Medulla oblongata (tissue), 1 donor: ENCODE measurements around the gene BRSK1.

ENCODE experiments used
- DNase-seq: peaks from one replicate; pipeline ENCODE4 v3.0.0-alpha.2; 2015; ENCODE audit errors: extremely low spot score

BRSK1 gene

DNA sequence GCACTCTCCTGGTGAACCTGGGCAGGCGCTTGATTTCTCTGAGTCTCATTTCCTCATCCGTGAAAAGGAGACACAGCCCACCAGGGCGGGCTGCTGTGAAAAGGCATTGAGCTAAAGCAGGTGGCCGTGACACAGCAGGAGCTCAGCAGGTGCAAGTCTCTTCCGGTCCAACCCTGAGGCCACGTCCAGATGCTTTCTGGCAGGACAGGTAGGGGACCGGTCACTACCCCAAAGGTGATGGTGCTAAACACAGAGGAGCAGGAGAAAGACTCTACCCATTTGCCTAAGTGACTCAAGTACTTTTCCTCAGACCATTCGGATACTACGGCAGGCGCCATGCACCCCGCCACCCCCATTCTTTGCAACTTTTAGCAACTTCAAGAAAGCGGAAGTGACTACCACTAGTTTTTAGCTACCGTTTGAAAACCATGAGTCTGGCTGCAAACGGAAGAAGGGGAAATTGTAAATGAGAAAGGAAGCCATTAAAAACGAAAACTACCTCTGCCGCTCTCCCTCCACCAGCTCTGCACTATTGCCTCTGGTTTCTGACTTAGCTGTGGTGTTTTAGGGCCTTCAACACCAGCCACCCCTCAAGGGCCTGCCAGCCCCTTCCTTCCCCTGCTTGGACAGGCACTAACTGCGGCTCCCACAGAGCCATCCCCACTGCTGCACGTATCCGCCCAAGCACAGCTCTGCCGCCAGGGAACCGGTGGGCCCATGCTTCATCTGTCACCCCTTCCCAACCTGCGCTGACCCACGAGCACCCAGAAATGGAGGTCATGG, 29.8 kb upstream of the BRSK1 start:
- DNase-seq = peak; percentile 37

DNA sequence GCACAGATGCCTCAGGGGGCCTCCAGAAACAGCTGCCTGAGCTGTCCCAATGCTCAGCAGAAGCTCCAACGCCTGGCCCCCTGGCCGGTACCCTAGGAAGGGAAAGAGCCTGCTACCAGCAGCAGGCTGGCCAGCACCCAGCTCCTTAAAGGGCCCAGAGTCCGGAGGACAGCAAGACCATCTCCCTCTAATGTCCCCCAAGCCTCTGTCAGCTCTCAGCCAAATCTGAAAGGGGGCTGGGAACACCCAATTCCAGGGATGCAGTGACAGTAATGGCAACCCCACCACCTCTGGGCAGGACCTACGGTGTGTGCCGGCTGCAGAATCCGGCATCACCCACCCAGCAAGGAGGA, 29.2 kb upstream of the BRSK1 start:
- peak; percentile 3 for DNase-seq

DNA sequence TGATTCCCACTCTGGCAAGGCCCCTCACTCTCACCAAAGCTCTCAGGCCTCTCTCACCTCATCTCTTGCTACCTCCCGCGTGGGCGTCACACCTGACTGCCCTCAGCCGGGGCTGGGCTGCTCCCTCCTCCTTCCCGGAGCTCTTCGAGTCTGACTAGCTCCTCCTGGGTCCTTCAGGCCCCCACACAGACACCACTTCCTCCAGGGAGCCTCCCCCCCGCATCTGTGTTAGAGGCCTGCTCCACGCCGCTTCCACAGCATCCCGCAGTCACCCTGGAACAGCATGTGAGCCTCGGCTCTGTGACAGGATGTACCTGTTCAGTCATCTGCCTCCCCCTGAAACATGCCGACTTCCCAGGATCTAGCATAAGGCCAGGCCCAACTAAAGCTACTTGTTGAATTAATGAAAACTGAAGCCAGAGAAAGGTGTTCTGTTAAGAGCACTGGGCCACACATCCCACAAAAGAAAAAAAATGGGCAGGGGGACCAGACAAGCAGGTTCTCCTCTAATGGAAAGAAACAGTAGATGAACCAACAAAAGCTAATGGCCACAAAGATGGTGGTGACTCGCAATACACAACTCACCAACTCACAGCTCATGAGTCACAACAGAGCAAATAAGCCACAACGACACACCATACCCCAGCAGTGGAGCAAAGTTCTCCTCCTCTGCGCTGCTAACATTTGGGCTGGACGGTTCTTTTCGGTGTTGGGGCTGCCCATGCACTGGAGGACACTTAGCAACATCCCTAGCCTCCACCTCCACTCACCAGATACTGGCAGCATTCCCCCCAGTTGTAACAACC, 28.0 kb upstream of the BRSK1 start:
- no peak for DNase-seq

DNA sequence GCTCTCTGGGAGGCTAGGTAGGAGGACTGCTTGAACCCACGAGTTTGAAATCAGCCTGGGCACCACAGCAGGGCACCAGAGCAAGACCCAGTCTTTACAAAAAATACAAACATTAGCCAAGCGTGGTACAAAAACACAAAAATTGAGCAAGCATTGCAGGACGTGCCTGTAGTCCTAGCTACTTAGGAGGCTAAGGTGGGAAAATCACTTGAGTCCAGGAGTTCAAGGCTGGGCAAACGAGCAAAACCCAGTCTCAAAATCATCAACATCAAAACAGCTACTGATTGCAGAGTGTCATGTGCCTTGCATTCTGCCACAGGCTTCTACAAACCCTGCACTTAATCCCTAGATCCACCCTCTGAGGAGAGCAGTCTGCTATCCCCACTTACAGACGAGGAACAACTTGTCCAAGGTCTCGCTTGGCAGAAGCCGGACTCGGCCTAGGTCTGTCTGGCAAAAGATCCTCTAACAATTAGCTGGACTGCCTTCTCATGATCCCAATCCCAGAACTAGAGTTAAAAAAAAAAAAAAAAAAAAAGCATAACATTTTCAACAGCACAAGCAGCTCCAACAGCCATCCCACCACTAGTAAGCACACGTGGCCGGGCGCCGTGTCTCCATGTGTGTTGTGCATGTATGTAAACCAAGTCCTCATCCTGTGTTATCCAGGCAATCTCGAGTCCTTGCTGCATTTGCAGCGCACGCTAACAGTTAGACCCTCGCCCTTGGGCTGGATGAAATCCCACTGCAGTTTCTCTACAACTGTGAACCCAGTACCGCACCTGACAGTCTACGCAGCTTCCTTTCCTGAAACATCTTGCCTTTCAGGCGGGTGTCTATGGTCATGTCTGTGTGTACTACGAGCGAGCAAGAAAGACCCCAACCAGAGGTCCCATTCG, 27.0 kb upstream of the BRSK1 start:
- DNase-seq = peak; percentile 2

DNA sequence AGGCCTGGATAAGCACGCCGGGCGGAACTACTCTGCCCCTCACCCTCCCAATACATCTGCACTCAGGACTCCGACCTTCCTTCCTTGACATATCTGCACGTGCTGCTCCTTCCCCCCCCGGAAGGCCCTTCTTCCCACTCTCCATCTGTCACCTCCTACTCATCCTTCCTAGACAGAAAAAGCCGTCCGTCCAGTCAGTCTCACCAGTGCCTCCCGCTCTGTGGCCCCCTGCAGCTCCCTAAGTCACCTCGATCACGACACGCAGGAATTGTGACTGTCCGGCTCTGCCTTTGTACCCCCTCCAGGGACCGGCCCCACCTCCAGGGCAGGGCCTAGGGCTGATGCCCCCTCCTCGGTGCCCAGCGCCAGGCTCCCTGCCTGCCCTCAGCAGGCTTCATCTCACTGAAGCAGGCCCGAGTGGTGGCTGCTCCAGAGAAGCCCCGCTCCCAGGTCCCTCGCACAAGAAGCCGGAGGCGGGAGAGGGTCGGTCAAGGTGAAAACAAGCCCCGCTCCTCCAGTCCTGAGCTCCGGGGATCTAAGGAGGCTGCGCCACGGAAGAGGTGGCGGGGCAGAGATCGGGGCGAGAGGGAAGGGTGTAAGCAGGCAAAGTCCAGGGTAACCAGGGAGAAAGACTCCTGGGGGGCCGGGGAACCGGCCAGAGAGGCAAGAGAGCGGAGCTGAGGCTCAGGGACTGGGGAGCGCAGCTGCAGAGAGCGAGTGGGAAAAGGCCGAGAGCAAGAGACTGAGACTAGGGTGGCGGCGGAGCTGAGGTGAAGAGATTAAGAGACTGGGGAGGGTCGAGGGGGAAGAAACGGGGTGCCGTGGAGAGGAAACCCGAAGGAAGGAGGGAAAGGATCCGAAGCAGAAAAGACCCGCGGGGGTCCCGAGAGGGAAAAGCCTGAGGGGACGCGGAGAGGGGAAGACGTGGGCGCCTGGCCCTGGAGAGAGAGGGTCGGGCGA, 26.1 kb upstream of the BRSK1 start:
- peak; percentile 2 for DNase-seq

DNA sequence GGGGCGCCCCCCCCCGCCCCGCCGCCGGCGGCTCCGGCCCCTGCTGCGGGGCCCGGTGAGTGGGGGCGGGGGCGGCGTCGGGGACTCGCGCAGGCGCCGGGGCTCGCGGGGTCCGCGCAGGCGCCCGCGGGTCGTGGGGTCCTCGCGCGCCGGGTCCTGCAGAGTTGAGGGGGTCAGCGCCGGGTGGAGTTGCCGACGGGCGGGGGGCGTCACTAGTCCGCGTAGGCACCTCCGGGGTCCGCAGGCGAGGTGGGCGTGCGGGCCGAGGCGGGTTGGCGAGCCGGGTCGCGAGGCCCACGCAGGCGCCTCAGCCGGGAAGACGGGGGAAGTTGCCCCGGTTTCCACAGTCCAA, 25.3 kb upstream of the BRSK1 start:
- no peak for DNase-seq

DNA sequence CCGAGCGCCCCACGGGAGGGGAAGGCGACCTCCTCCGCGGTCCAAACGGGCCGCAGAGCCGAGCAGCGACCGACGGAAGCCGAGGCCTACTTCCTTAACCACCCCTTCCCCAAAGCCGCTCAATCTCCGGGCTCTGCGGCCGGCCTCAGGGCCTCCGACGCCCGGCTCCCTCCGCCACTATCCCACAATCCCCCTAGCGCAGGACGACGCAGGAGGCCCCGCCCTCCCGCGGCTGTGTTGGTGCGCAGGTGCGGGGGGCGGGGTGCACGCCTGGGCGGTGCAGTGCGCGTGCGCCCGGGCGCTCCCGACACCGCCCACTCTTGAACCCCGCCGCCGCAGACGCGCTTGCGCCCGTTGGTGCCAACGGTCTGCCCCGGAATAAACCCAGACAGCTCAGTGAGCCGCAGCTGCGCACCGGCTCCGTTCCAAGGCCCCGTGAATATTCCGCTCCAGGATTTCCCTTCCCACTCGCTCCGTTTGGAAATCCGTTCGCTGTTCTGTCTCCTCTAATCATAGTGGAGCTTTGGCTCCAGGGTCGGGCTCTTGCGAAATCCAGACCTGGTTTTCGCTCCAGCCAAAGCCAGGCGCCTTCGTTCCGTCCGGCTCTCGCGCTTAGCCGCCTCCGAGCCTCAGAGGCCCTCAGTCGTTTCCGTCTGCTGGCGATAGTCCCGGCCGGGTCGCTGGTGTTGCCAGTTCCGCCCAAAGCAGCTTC, 24.8 kb upstream of the BRSK1 start, which contains the start of gene PPP6R1:
Gene PPP6R1, minus strand, starts transcription at position 190 of the 712 bp plus-strand sequence. CDS start 11,914 bp downstream, outside the sequence.
- DNase-seq = peak; percentile 99

DNA sequence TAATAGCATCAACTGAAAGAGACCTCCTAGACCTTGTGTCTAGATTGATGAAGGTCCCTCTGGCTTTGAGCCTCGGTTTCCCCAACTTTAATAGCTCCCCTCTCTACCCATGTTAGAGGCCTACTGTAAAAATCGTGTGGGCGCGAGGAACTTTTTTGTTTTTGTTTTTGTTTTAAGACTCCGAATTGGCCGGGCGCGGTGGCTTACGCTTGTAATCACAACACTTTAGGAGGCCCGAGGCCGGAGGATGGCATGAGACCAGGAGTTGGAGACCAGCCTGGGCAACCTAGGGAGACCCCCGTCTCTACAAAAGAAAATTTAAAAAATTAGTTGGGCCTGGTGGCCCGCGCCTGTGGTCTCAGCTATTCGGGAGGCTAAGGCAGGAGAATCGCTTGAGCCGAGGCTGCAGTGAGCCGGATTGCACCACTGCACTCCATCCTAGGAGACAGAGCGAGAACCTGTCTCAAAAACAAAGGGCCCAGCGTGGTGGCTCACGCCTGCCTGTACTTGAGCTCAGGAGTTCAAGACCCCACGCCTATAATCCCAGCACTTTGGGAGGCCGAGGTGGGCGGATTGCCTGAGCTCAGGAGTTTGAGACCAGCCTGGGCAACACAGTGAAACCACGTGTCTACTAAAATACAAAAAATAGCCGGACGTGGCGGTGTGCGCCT, 24.1 kb upstream of the BRSK1 start:
- DNase-seq = no peak

DNA sequence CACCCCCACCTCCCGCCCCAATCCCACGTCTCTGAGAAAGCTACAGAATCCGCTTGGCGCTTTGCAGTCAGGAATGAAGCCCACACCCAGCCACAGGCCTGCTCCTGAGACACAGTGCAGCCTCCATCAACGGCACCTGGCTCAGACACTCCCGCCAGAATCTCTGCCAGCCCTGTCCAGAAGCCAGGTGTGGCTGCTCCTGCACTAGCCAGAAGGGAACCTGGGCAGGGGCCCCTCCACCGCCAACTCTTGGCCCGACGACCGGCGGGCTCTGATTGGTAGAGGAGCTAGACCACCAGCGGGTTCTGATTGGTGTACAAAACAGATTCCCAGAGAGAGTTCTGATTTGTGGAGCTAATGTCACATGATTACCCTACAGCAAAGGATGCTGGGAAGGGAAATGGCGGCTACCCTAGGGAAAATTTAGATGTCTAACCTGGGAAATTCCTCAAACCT, 22.1 kb upstream of the BRSK1 start:
- DNase-seq = no peak

DNA sequence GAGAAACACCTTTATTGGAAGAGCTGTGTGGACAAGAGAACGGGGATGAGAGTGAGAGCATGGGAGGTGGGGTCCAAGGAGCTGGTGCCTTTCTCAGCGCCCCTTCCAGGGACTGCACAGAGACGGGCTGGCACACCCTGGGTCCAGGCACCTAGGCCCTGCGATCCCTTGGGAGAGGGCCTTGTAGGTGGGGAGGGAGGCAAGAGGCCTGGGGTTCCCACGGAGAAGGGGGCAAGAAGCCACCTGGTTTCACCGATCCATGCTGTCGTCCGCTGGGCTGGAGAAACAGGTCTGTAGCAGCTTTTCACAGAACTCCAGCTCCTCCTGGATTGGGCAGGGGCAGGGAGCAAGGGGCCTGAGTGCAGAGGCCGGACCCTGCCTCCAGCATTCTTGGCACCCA, 21.4 kb upstream of the BRSK1 start:
- DNase-seq = no peak

DNA sequence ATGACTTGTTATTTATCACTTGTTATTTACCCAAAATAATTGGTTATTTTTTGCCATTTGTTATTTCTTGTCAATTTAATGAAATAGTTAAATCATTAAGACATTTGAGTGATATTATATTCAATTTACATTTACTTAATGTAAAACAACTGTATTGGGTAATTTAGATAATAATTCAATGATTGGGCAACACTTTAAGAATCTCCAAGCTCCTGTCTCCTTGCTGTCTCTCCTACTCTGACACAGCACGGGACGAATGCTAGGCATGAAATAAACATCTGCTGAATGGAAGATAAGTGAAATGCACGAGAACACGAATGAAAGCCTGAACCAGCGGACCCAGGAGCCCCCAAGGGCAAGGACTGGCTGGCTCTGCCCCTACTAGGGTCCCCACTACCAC, 19.3 kb upstream of the BRSK1 start:
- DNase-seq = no peak

DNA sequence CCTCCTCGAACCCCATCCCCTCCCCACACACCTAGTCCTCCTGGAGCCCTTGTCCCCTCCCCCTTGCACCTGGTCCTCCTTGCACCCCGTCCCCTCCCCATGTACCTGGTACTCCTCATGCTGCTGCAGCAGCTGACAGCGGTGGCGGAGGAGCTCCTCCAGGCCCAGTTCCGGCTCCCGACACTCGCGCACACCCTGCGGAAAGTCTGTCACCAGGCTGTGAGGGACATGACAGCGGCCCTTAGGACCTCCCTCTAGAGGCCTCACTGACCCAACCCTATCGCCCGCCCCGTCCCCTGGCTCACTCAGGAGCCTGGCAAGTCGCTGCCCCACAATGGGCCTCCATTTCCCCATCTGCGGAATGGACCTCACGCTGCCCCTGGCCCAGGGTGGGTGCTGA, 18.6 kb upstream of the BRSK1 start:
- DNase-seq = no peak

DNA sequence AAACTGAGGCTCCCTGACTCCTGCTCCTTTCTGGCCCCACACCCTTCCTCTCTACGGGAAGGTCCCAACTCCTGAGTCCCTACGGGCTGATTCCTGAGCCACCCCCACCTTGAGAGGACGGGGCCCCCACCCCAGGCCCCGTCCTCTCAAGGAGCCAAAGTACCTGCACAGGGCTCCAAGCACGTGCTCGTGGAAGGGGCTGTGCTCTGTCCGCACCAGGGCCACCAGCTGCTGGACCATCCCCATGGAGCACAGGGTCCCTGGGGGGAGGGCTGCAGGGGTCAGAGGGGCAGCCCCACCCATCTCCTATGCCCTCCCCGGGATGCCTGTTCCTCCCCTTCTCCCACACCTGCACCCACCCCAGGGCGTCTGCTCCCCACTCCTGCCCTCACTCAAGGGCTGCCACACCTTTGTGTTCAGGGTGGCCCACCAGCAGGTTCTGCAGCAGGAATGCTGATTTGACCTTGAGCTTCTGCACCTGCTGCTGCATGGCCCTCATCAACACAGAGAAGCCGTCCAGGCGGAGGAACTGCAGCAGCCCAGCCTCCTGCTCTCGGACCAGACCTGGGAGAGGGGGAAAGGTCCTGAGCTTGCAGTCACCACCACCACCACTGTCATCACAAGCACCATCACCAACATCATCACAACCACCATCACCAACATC, 17.9 kb upstream of the BRSK1 start:
- DNase-seq = no peak

DNA sequence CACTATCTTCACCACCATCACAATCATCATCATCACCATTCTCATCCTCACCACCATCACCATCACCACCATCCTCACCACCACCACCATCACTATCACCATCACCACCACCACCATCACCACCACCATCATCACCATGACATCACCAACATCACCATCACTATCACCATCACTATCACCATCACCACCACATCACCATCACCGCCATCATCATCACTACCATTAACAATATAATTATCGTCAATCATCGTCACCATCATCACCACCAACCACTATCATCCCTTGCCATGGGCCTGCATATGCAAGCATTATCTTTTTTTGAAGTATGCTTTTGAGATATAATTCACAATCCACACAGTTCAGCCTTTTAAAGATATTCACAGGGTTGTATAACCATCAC, 17.4 kb upstream of the BRSK1 start:
- no peak for DNase-seq

DNA sequence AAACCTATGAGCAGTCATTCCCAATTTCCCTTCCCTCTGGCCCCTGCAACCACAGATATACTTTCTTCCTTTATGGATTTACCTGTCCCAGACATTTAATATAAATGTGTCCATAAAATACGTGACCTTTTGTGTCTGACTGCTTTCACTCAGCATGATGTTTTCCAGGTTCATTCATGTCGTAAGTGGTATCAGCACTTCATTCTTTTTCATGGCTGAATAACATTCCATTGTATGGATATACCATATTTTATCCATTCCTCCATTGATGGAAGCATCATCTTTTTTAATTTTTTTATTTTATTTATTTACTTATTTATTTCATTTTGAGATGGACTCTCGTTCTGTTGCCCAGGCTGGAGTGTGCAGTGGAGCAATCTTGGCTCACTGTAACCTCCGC, 17.0 kb upstream of the BRSK1 start:
- no peak for DNase-seq

DNA sequence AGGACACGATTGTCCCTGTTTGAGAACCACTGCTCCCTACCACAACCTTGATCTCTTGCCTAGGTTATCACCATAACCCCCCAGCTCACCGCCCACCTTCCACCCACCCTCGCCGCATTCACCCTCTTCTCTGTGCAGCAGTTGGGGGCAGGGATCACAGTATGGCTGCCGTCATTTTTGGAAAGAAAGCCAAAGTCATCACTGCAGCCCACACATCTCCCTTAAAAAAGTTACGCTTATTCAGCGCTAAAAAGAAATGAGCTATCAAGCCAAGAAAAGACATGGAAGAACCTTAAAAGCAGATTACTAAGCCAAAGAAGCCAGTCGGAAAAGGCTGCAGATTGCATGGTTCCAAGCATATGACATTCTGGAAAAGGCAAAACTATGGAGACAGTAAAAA, 14.5 kb upstream of the BRSK1 start:
- DNase-seq = no peak

DNA sequence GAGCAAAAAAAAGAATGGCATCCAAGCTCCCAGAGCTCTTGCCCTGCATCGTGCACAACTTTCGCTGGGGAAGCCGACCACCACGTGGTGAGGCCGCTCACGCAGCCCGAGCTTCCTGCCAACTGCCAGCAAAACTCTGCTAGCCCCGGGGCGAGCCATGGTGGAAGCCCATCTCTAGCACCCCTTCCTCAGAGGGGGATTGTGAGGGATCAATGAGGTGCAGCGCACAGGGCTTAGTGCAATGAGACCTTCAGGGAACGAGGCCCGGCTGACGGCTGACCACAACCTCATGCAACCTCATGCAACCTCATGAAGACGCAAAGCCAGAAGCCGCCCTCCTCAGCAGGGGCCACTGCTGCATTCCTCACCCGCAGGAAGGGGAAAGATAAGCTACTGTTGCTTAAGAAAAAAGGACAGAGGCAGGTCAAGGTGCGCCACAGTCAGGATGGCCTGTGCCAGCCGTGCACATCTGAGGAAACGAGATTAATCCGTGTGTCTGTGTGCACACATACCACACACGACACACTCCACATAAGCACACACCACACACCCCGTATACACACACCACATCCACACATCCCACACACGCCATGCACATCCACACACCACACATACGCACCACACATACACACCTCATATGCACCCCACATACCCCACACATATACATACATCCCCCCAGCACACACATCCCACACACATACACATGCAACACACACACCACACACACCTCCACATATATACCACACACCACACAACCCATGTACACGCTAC, 13.4 kb upstream of the BRSK1 start:
- DNase-seq = no peak

DNA sequence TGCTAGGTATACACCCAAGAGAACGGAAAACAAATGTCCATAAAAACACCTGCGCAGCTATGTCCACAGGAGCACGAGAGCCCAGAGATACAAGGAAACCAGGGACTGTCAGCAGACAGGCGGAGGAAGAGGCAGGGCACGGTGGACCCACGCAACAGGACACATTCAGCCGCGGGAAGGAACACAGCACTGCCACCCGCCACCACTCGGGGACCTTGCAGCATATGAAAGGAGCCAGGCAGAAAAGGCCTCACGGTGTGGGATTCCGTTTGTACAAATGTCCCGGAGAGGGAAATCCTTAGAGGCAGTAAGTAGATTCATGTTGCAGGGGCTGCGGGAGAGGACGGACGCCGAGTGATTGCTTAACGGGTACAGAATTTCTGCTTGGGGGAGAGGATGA, 11.7 kb upstream of the BRSK1 start:
- DNase-seq = no peak
